ENCODE measurements around the gene NR4A2.

NR4A2 gene

DNA sequence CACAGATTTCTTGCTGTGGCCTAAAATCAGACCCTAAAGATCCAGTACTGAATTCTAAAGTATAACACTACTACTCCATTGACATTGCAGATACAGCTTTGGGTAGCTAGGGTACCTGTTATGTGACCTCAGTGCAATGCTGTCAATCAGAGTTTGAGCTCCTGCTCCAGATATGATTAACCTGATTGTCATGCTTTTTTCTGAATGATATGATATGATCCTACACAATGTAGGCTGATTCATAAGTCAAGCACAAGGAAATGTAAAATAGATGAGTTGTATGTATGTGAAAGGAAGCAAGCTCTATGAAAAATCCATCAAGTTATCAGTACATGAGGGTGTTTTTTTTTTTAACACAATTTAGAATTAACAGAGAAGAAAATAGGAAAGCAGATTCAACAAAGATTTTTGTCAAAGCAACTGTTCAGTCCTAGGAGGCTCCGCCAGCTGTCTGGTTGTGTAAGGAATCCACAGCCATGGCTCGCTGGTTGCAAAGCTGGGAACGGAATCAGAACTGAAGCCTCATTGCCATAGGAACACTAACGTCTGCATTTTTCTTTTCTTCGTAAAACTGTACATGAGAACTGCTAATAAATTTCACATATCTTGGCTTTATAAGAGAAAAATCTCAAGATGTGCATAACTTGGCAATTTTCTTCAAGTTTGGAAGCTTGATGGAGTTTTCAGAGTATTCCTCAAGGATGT is 52.9 kb downstream of the NR4A2 start:
- H3K4me3 ChIP-seq (ENCODE audit: low read depth, low read length), result no peak overlapping the region
- TF ChIP-seq, protein P1, sequence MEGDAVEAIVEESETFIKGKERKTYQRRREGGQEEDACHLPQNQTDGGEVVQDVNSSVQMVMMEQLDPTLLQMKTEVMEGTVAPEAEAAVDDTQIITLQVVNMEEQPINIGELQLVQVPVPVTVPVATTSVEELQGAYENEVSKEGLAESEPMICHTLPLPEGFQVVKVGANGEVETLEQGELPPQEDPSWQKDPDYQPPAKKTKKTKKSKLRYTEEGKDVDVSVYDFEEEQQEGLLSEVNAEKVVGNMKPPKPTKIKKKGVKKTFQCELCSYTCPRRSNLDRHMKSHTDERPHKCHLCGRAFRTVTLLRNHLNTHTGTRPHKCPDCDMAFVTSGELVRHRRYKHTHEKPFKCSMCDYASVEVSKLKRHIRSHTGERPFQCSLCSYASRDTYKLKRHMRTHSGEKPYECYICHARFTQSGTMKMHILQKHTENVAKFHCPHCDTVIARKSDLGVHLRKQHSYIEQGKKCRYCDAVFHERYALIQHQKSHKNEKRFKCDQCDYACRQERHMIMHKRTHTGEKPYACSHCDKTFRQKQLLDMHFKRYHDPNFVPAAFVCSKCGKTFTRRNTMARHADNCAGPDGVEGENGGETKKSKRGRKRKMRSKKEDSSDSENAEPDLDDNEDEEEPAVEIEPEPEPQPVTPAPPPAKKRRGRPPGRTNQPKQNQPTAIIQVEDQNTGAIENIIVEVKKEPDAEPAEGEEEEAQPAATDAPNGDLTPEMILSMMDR (IDR thresholded peaks at IDR 0.05; ENCODE audit: control insufficient read depth, extremely low read depth, insufficient read depth), result no peak
- DNase-seq (ENCODE audit: low read depth), result no peak
